RPMI8226 (cell line): ENCODE data around the gene CCDC51.
"Not testable (repeated sequence)": the region's sequence is repeated elsewhere in the genome, so short reads cannot be mapped to it uniquely, and the experiment has no call there.

Experiments used
- DNase-seq: peaks from one replicate; pipeline ENCODE4 v3.0.0-alpha.2; 2015

The CCDC51 gene

GRCh38 chr3:48404440-48405342 is 35.2 kb downstream of the CCDC51 start:
- DNase-seq: no peak

GRCh38 chr3:48403533-48404439 is 36.1 kb downstream of the CCDC51 start:
- DNase-seq: no peak

- no peak for DNase-seq
These were observed 37.0 kb downstream of the CCDC51 start for GRCh38 chr3:48402907-48403306.

- no peak for DNase-seq
These were observed 37.6 kb downstream of the CCDC51 start for GRCh38 chr3:48402281-48402732.

- DNase-seq: not testable (repeated sequence)
These were observed 38.5 kb downstream of the CCDC51 start for GRCh38 chr3:48401434-48401901.

GRCh38 chr3:48400824-48401433 is 39.0 kb downstream of the CCDC51 start:
- peak; percentile 75 for DNase-seq

- DNase-seq: peak; percentile 85
These were observed 40.3 kb downstream of the CCDC51 start for GRCh38 chr3:48399387-48400172.

GRCh38 chr3:48398701-48399386 is 41.1 kb downstream of the CCDC51 start:
- no peak for DNase-seq

- no peak for DNase-seq
These were observed 41.9 kb downstream of the CCDC51 start for GRCh38 chr3:48397767-48398681.

GRCh38 chr3:48395714-48396113 is 44.2 kb downstream of the CCDC51 start:
- DNase-seq: no peak

- DNase-seq: no peak
These were observed 45.5 kb downstream of the CCDC51 start for GRCh38 chr3:48394391-48394790.

- no peak for DNase-seq
These were observed 51.0 kb downstream of the CCDC51 start for GRCh38 chr3:48388966-48389365.

- DNase-seq: no peak
These were observed 52.3 kb downstream of the CCDC51 start for GRCh38 chr3:48387634-48388033.
